Ecto neural progenitor cell (in vitro differentiated cells): ENCODE results near the gene C21orf58.
"Not testable (repeated sequence)": the region's sequence is repeated elsewhere in the genome, so short reads cannot be mapped to it uniquely, and the experiment has no call there.

Experiments used
- DNase-seq: peaks from one replicate; pipeline ENCODE4 v3.0.0-alpha.2; 2018; ENCODE audit warnings: low spot score

The C21orf58 gene

GRCh38 chr21:46324390-46325072 is 861 bp upstream of the C21orf58 start:
- peak; percentile 94 for DNase-seq

- DNase-seq: peak; percentile 58
These were observed 402 bp downstream of the C21orf58 start for GRCh38 chr21:46323227-46323709.

GRCh38 chr21:46322351-46323226 is 1.1 kb downstream of the C21orf58 start:
- DNase-seq: no peak

GRCh38 chr21:46320331-46320801 is 3.3 kb downstream of the C21orf58 start:
- DNase-seq: no peak

GRCh38 chr21:46319186-46319585 is 4.5 kb downstream of the C21orf58 start:
- no peak for DNase-seq

GRCh38 chr21:46318464-46318845 is 5.2 kb downstream of the C21orf58 start:
- DNase-seq: no peak

- DNase-seq: no peak
These were observed 5.8 kb downstream of the C21orf58 start for GRCh38 chr21:46317710-46318463.

GRCh38 chr21:46316708-46317324 is 6.9 kb downstream of the C21orf58 start:
- no peak for DNase-seq

GRCh38 chr21:46314441-46315020 is 9.1 kb downstream of the C21orf58 start:
- no peak for DNase-seq

- DNase-seq: no peak
These were observed 10.7 kb downstream of the C21orf58 start for GRCh38 chr21:46312949-46313348.

GRCh38 chr21:46311568-46311967 is 12.1 kb downstream of the C21orf58 start:
- DNase-seq: no peak

GRCh38 chr21:46310260-46310659 is 13.4 kb downstream of the C21orf58 start:
- not testable (repeated sequence) for DNase-seq

GRCh38 chr21:46308431-46308830 is 15.2 kb downstream of the C21orf58 start:
- DNase-seq: no peak

- DNase-seq: no peak
These were observed 16.0 kb downstream of the C21orf58 start for GRCh38 chr21:46307625-46308024.

GRCh38 chr21:46304955-46305354 is 18.7 kb downstream of the C21orf58 start:
- DNase-seq: no peak

GRCh38 chr21:46304437-46304836 is 19.2 kb downstream of the C21orf58 start:
- DNase-seq: no peak

- no peak for DNase-seq
These were observed 21.9 kb downstream of the C21orf58 start for GRCh38 chr21:46301759-46302158.

- no peak for DNase-seq
These were observed 24.5 kb downstream of the C21orf58 start for GRCh38 chr21:46299167-46299566.

- DNase-seq: no peak
These were observed 26.1 kb downstream of the C21orf58 start for GRCh38 chr21:46297338-46298271.

GRCh38 chr21:46295996-46296752 is 27.5 kb downstream of the C21orf58 start:
- DNase-seq: no peak
